Psoas muscle (tissue), 8 donors: Measurements from ENCODE around the gene AHCYL1. TPM values are rescaled to one million over a fixed set of nuclear protein-coding genes. Genes with fewer than 3 reads are reported as not detected.
A peak's percentile ranks its signal among the peaks of the same experiment; 100 is the strongest.

Source experiments
- ATAC-seq, 4 donors: fragments of 200-7000 bp; cut with Tn5 transposase; one replicate each; pipeline ENCODE4 v1.9.1; 2020; ENCODE audit warnings: moderate library complexity in 3 of 4, mild to moderate bottlenecking in 2 of 4
- DNase-seq, 2 donors: peaks; one replicate each; pipeline ENCODE4 v3.0.0-alpha.2; 2020
- H3K27ac ChIP-seq: fragments of 200-600 bp; one replicate; pipeline ENCODE4 v1.8.0; 2022
- H3K27me3 ChIP-seq, 3 donors: fragments of 200-600 bp in 1 of 3; one replicate each; pipeline versions ENCODE4 v1.6.1 to v1.8.0; 2013 to 2022; ENCODE audit warnings: low read length in 2 of 3, mild to moderate bottlenecking in 2 of 3, moderate library complexity in 1 of 3; ENCODE audit not compliant: insufficient read depth in 3 of 3
- H3K36me3 ChIP-seq, 2 donors: fragments of 200-600 bp in 1 of 2; one replicate each; pipeline versions ENCODE4 v1.6.1 to v1.8.0; 2013 to 2022; ENCODE audit warnings: low read depth in 1 of 2, mild to moderate bottlenecking in 1 of 2, moderate library complexity in 1 of 2; ENCODE audit not compliant: insufficient read depth in 1 of 2
- H3K4me1 ChIP-seq: fragments of 200-600 bp; one replicate; pipeline ENCODE4 v1.8.0; 2022
- H3K4me3 ChIP-seq: fragments of 200-600 bp; one replicate; pipeline ENCODE4 v1.8.0; 2022; ENCODE audit warnings: mild to moderate bottlenecking
- H3K9me3 ChIP-seq: fragments of 200-600 bp; one replicate; pipeline ENCODE4 v1.8.0; 2022
- CTCF ChIP-seq: fragments of 200-600 bp; IDR thresholded peaks from one replicate; pipeline ENCODE4 v1.8.0; 2022; ENCODE audit warnings: antibody characterized with exemption
- WGBS, 3 donors: extraction: QIAGEN DNeasy Blood & Tissue Kit; methylation state at CpG; one replicate each; pipeline versions ENCODE4 v1.1.6 to v1.1.7; 2013; 5-methylcytosine and 5-hydroxymethylcytosine counted together
- intact Hi-C, 2 donors: fragments of 100-400 bp; cut with DNase I; formaldehyde crosslinking; loops; one replicate each; pipeline versions ENCODE4 v1.11.0 to v1.14.2; 2022
- polyA plus RNA-seq, 3 donors: library from polyadenylated mRNA; stranded (reverse); fragments of 200-250 nt; gene quantifications; one replicate each; pipeline ENCODE4 v1.2.3, GENCODE V29; 2013
- total RNA-seq, 4 donors: library from RNA; stranded (reverse); fragmentation: NEBNext Ultra II Directional in 2 of 4; extraction: Animal tissue kit (Norgen Biotek cat#: 25700) in 2 of 4; gene quantifications; one replicate each; pipeline versions ENCODE4 v1.2.1 to v1.2.4, GENCODE V29; 2021 to 2023
- donor health status: healthy with polysubstance abuse.
- donor health status: DM: no; HTN: no; CAD: no; lungs with moderate emphysema.
- donor health status: Bipolar disorder and iron deficiency.
- donor health status: healthy.
- donor health status: DM: yes; HTN: yes; CAD: no.
- donor health status: DM: no; HTN: no; CAD: no.
- donor health status: DM: no; HTN: no; CAD: no.
- donor health status: DM: yes; HTN: yes; CAD: no.

The AHCYL1 gene
- total and polyA plus RNA-seq, 7 donors: 42.5 to 128 (median 60.2) TPM

- H3K27ac ChIP-seq: no peak overlapping the region
- no peak overlapping the region for H3K4me3 ChIP-seq
- TF ChIP-seq CTCF: peak; percentile 32
- peak in 1 of 2 donors; percentile 48 for DNase-seq
- H3K36me3 ChIP-seq: no peaks in the 10 kb centered on the region
- H3K4me1 ChIP-seq: peaks cover 24% of the 10 kb centered on the region
- intact Hi-C loops: loop anchor here (5.0 kb wide), 5 partner anchors 48 to 433 kb away; partner anchors contain the start of genes GNAI3 (in 2 of the 2) and CSF1 (in 1 of the 2)
- WGBS, 3 donors: 71 to 73% (median 73%) methylated on average over 5 to 6 of the region's 6 CpGs
- ATAC-seq: peak in 1 of 4 donors; percentile 1
- no peaks in the 10 kb centered on the region for H3K9me3 ChIP-seq
- no peaks in the 10 kb centered on the region for H3K27me3 ChIP-seq
Measured at GRCh38 chr1:109980324-109981003, 4.1 kb upstream of the AHCYL1 start.

GRCh38 chr1:109981004-109981335 lies 3.6 kb upstream of the AHCYL1 start:
- TF ChIP-seq CTCF: no peak
- H3K27ac ChIP-seq: no peak overlapping the region
- H3K9me3 ChIP-seq: no peaks in the 10 kb centered on the region
- no peak overlapping the region for H3K4me3 ChIP-seq
- 62 to 68% (median 65%) methylated on average over 4 of the region's 4 CpGs for WGBS, 3 donors
- no peaks in the 10 kb centered on the region for H3K27me3 ChIP-seq
- intact Hi-C loops: loop anchor here (5.0 kb wide), 5 partner anchors 49 to 434 kb away; partner anchors contain the start of genes GNAI3 (in 2 of the 2) and CSF1 (in 1 of the 2)
- peak in 1 of 2 donors; percentile 50 for DNase-seq
- peaks cover 19% of the 10 kb centered on the region for H3K4me1 ChIP-seq
- ATAC-seq: peak in 1 of 4 donors; percentile 56
- no peaks in the 10 kb centered on the region for H3K36me3 ChIP-seq

GRCh38 chr1:109983380-109984189 lies 980 bp upstream of the AHCYL1 start:
- WGBS, 3 donors: 60 to 71% (median 61%) methylated on average over 5 of the region's 5 CpGs
- Histone ChIP-seq H3K4me1 (peaks cover 43% of the 10 kb centered on the region), H3K27ac (peak overlapping the region; percentile 98), H3K36me3 (peaks cover 3 to 12% of the 10 kb centered on the region in 2 donors), H3K9me3 (no peaks in the 10 kb centered on the region), H3K27me3 (no peaks in the 10 kb centered on the region), H3K4me3 (peak overlapping the region; percentile 94)
- DNase-seq: no peak
- no peak for TF ChIP-seq CTCF
- intact Hi-C loops: loop anchor here (1.0 to 5.0 kb wide), 6 partner anchors 51 to 436 kb away; partner anchors contain the start of genes GNAI3 (in 2 of the 2) and CSF1 (in 1 of the 2)
- no peak for ATAC-seq

GRCh38 chr1:109984190-109984455 lies 442 bp upstream of the AHCYL1 start:
- ATAC-seq (peak; percentile 3 to 28 (median 7)), DNase-seq (no peak)
- Histone ChIP-seq H3K36me3 (peaks cover 3 to 14% of the 10 kb centered on the region in 2 donors), H3K9me3 (no peaks in the 10 kb centered on the region), H3K4me1 (peaks cover 48% of the 10 kb centered on the region), H3K4me3 (peak overlapping the region; percentile 94), H3K27me3 (no peaks in the 10 kb centered on the region), H3K27ac (peak overlapping the region; percentile 98)
- 7 to 9% (median 8%) methylated on average over 7 of the region's 7 CpGs for WGBS, 3 donors
- intact Hi-C loops: loop anchor here (1.0 to 5.0 kb wide), 6 partner anchors 52 to 437 kb away; partner anchors contain the start of genes GNAI3 (in 2 of the 2) and CSF1 (in 1 of the 2)
- no peak for TF ChIP-seq CTCF
